CD14-positive monocyte (primary cell): Measurements from ENCODE around the gene HSPA4L. TPM values are rescaled to one million over a fixed set of nuclear protein-coding genes. Genes with fewer than 3 reads are reported as not detected.

Source experiments
- DNase-seq, 3 donors: peaks; one replicate each; pipeline ENCODE4 v3.0.0-alpha.2; 2011 to 2022
- H2AFZ ChIP-seq: 2 replicates; pipeline ENCODE4 v1.6.0; 2012; ENCODE audit warnings: mild to moderate bottlenecking, low read depth, low read length, inconsistent platforms; ENCODE audit not compliant: insufficient read depth, poor library complexity, severe bottlenecking
- H3K27ac ChIP-seq, 2 donors: 1 replicate in 1 of 2; 2 replicates in 1 of 2; pipeline ENCODE4 v1.5.1; 2012 to 2013; ENCODE audit warnings: low read length in 2 of 2, control low read depth in 1 of 2, inconsistent platforms in 1 of 2, low read depth in 1 of 2, mild to moderate bottlenecking in 1 of 2
- H3K27me3 ChIP-seq, 2 donors: one replicate each; pipeline versions ENCODE4 v1.6.0 to v1.6.1; 2011 to 2013; ENCODE audit warnings: low read length in 2 of 2; ENCODE audit not compliant: control insufficient read depth in 2 of 2, insufficient read depth in 2 of 2
- H3K36me3 ChIP-seq, 2 donors: replicated peaks in 1 of 2; 1 replicate in 1 of 2; 2 replicates in 1 of 2; pipeline versions ENCODE4 v1.5.1 to v1.6.1; 2012 to 2013; ENCODE audit warnings: low read length in 2 of 2, control low read depth in 1 of 2, inconsistent platforms in 1 of 2, mild to moderate bottlenecking in 1 of 2; ENCODE audit not compliant: insufficient read depth in 2 of 2, control insufficient read depth in 1 of 2
- H3K4me1 ChIP-seq, 2 donors: 1 replicate in 1 of 2; 2 replicates in 1 of 2; pipeline versions ENCODE4 v1.5.1 to v1.6.1; 2012 to 2013; ENCODE audit warnings: low read length in 2 of 2, control low read depth in 1 of 2, inconsistent platforms in 1 of 2, mild to moderate bottlenecking in 1 of 2, moderate library complexity in 1 of 2; ENCODE audit not compliant: insufficient read depth in 2 of 2, control insufficient read depth in 1 of 2
- H3K4me2 ChIP-seq: replicated peaks from 2 replicates; pipeline ENCODE3; 2012; ENCODE audit warnings: low read length, moderate library complexity, mild to moderate bottlenecking; ENCODE audit not compliant: poor library complexity, severe bottlenecking; ENCODE audit errors: extremely low read depth
- H3K4me3 ChIP-seq, 3 experiments: fragments of 200-600 bp in 1 of 3; sonication (generic) in 1 of 3; replicated peaks in 1 of 3; 1 replicate in 2 of 3; 2 replicates in 1 of 3; pipeline ENCODE4 v1.5.1; 2011 to 2013; ENCODE audit warnings: low read length in 3 of 3, mild to moderate bottlenecking in 3 of 3, control low read depth in 2 of 3, low read depth in 2 of 3, inconsistent platforms in 1 of 3, moderate library complexity in 1 of 3
- H3K79me2 ChIP-seq: 2 replicates; pipeline ENCODE4 v1.6.0; 2012; ENCODE audit warnings: mild to moderate bottlenecking, control low read depth, inconsistent platforms, low read length, moderate library complexity; ENCODE audit not compliant: insufficient read depth
- H3K9ac ChIP-seq: 2 replicates; pipeline ENCODE4 v1.6.0; 2017; ENCODE audit warnings: low read length, mild to moderate bottlenecking; ENCODE audit not compliant: insufficient read depth, poor library complexity, severe bottlenecking
- H3K9me3 ChIP-seq, 2 donors: replicated peaks in 1 of 2; 1 replicate in 1 of 2; 2 replicates in 1 of 2; pipeline versions ENCODE4 v1.5.1 to v1.6.1; 2012 to 2013; ENCODE audit warnings: low read length in 2 of 2, control low read depth in 1 of 2; ENCODE audit not compliant: control insufficient read depth in 1 of 2, insufficient read depth in 1 of 2
- H4K20me1 ChIP-seq: 2 replicates; pipeline ENCODE4 v1.6.0; 2012; ENCODE audit warnings: mild to moderate bottlenecking, low read length, control low read depth, moderate library complexity; ENCODE audit not compliant: insufficient read depth
- H3K27ac Mint-ChIP-seq, 7 donors: one replicate each; pipeline ENCODE4 v1.8.0; 2020; ENCODE audit warnings: mild to moderate bottlenecking in 7 of 7, mixed read lengths in 7 of 7, moderate library complexity in 6 of 7, inconsistent platforms in 2 of 7
- H3K27me3 Mint-ChIP-seq, 3 donors: one replicate each; pipeline ENCODE4 v1.8.0; 2021 to 2022; ENCODE audit warnings: low read depth in 3 of 3, mild to moderate bottlenecking in 3 of 3, mixed read lengths in 3 of 3, moderate library complexity in 3 of 3, inconsistent platforms in 1 of 3
- H3K36me3 Mint-ChIP-seq, 2 donors: one replicate each; pipeline ENCODE4 v1.8.0; 2020; ENCODE audit warnings: mixed read lengths in 2 of 2, inconsistent platforms in 1 of 2, mild to moderate bottlenecking in 1 of 2
- H3K4me1 Mint-ChIP-seq: one replicate; pipeline ENCODE4 v1.8.0; 2020; ENCODE audit warnings: mild to moderate bottlenecking, mixed read lengths
- H3K4me3 Mint-ChIP-seq, 2 donors: one replicate each; pipeline ENCODE4 v1.8.0; 2020; ENCODE audit warnings: mild to moderate bottlenecking in 2 of 2, mixed read lengths in 2 of 2, moderate library complexity in 1 of 2
- H3K9me3 Mint-ChIP-seq, 7 donors: one replicate each; pipeline ENCODE4 v1.8.0; 2020 to 2022; ENCODE audit warnings: mixed read lengths in 7 of 7, mild to moderate bottlenecking in 6 of 7, moderate library complexity in 6 of 7, inconsistent platforms in 2 of 7
- CTCF ChIP-seq: fragments of 200-600 bp; IDR thresholded peaks from one replicate; pipeline ENCODE4 v1.8.0; 2022; ENCODE audit warnings: antibody characterized with exemption, mild to moderate bottlenecking
- WGBS: methylation state at CpG from one replicate; pipeline ENCODE4 v1.1.5; 2013; ENCODE audit warnings: missing lambda C conversion rate; ENCODE audit not compliant: insufficient coverage; 5-methylcytosine and 5-hydroxymethylcytosine counted together
- intact Hi-C, 2 donors: fragments of 100-400 bp; cut with micrococcal nuclease; formaldehyde crosslinking; loops; one replicate each; pipeline versions ENCODE4 v1.15.0 to v1.15.1; 2023
- polyA plus RNA-seq, 3 donors: library from polyadenylated mRNA; depleted of rRNA in 1 of 3; unstranded in 2 of 3; stranded (reverse) in 1 of 3; fragments of 300-500 nt in 2 of 3; fragments of >200 nt in 1 of 3; fragmentation: Illumina TruSeq in 2 of 3; gene quantifications; 1 replicate in 2 of 3; 2 replicates in 1 of 3; pipeline ENCODE4 v1.2.3, GENCODE V29; 2012 to 2021

HSPA4L gene
- polyA plus RNA-seq, 3 donors, result 0.04 TPM; not detected in 2

- TF ChIP-seq CTCF, result no peak
- H3K79me2 ChIP-seq, result no peaks in the 10 kb centered on the region
- no peak overlapping the region for H3K4me3 ChIP-seq
- WGBS, result no CpG with 5 or more reads among the region's 2 CpGs
- Mint-ChIP-seq H3K4me1 (no peaks in the 10 kb centered on the region), H3K36me3 (no peaks in the 10 kb centered on the region), H3K4me3 (no peak overlapping the region), H3K9me3 (peaks cover 17 to 27% (median 21%) of the 10 kb centered on the region in 7 donors), H3K27ac (no peak overlapping the region), H3K27me3 (peaks cover 0 to 3% (median 2%) of the 10 kb centered on the region in 3 donors)
- H3K4me2 ChIP-seq, result no peak overlapping the region
- DNase-seq, result no peak
- no peaks in the 10 kb centered on the region for H3K36me3 ChIP-seq
- H3K4me1 ChIP-seq, result no peaks in the 10 kb centered on the region
- H3K9me3 ChIP-seq, result peaks cover 14 to 20% of the 10 kb centered on the region in 2 donors
- no peaks in the 10 kb centered on the region for H3K27me3 ChIP-seq
- no peak overlapping the region for H2AFZ ChIP-seq
- no peak overlapping the region for H3K9ac ChIP-seq
- intact Hi-C loops, result no loop called here
- no peaks in the 10 kb centered on the region for H4K20me1 ChIP-seq
- H3K27ac ChIP-seq, result no peak overlapping the region
These were observed 33.2 kb upstream of the HSPA4L start for GRCh38 chr4:127748957-127749356.

GRCh38 chr4:127756906-127757305 lies 25.2 kb upstream of the HSPA4L start:
- no peaks in the 10 kb centered on the region for H3K4me1 Mint-ChIP-seq
- WGBS, result no CpG with 5 or more reads among the region's 2 CpGs
- no peaks in the 10 kb centered on the region for H3K36me3 ChIP-seq

More at GRCh38 chr4:127756906-127757305, 25.2 kb upstream of the HSPA4L start:
- H4K20me1 ChIP-seq, result no peaks in the 10 kb centered on the region
- H3K9me3 Mint-ChIP-seq, result peaks cover 2 to 17% (median 7%) of the 10 kb centered on the region in 7 donors
- no peak overlapping the region for H3K27ac ChIP-seq
- no peaks in the 10 kb centered on the region for H3K79me2 ChIP-seq
- no peak overlapping the region for H3K4me3 Mint-ChIP-seq
- no peaks in the 10 kb centered on the region for H3K27me3 ChIP-seq
- H2AFZ ChIP-seq, result no peak overlapping the region
- H3K27me3 Mint-ChIP-seq, result no peaks in the 10 kb centered on the region
- TF ChIP-seq CTCF, result no peak
- H3K27ac Mint-ChIP-seq, result no peak overlapping the region
- H3K4me3 ChIP-seq, result no peak overlapping the region
- intact Hi-C loops, result no loop called here
- no peaks in the 10 kb centered on the region for H3K4me1 ChIP-seq
- H3K4me2 ChIP-seq, result no peak overlapping the region
- no peak overlapping the region for H3K9ac ChIP-seq
- no peak for DNase-seq
- no peaks in the 10 kb centered on the region for H3K36me3 Mint-ChIP-seq
- no peaks in the 10 kb centered on the region for H3K9me3 ChIP-seq
